ENCODE measurements around the gene SSUH2.

SSUH2 gene

GRCh38 chr3:8639659-8640000, 5.0 kb downstream of the SSUH2 start:
- no peak for DNase-seq

- DNase-seq = no peak
These were observed 5.5 kb downstream of the SSUH2 start for GRCh38 chr3:8638994-8639658.

- no peak for DNase-seq
These were observed 7.2 kb downstream of the SSUH2 start for GRCh38 chr3:8637348-8637747.

GRCh38 chr3:8635631-8636030, 9.0 kb downstream of the SSUH2 start:
- no peak for DNase-seq

- DNase-seq = no peak
These were observed 9.5 kb downstream of the SSUH2 start for GRCh38 chr3:8635125-8635524.

- no peak for DNase-seq
These were observed 12.0 kb downstream of the SSUH2 start for GRCh38 chr3:8632402-8633237.

- no peak for DNase-seq
These were observed 12.9 kb downstream of the SSUH2 start for GRCh38 chr3:8631661-8632060.

- DNase-seq = peak; percentile 80
These were observed 15.2 kb downstream of the SSUH2 start for GRCh38 chr3:8629151-8630021.

GRCh38 chr3:8627949-8628348, 16.6 kb downstream of the SSUH2 start:
- DNase-seq = no peak

- DNase-seq = no peak
These were observed 17.2 kb downstream of the SSUH2 start for GRCh38 chr3:8627201-8627940.

GRCh38 chr3:8625991-8626390, 18.6 kb downstream of the SSUH2 start:
- no peak for DNase-seq

- DNase-seq = no peak
These were observed 20.0 kb downstream of the SSUH2 start for GRCh38 chr3:8624612-8625011.

GRCh38 chr3:8623741-8624140, 20.9 kb downstream of the SSUH2 start:
- DNase-seq = no peak

GRCh38 chr3:8622873-8623691, 21.5 kb downstream of the SSUH2 start:
- DNase-seq = peak; percentile 79

GRCh38 chr3:8621872-8622271, 22.7 kb downstream of the SSUH2 start:
- no peak for DNase-seq

- no peak for DNase-seq
These were observed 23.5 kb downstream of the SSUH2 start for GRCh38 chr3:8621141-8621540.

GRCh38 chr3:8619548-8619947, 25.1 kb downstream of the SSUH2 start:
- no peak for DNase-seq

GRCh38 chr3:8618950-8619349, 25.6 kb downstream of the SSUH2 start:
- no peak for DNase-seq

- DNase-seq = no peak
These were observed 26.7 kb downstream of the SSUH2 start for GRCh38 chr3:8617921-8618320.

GRCh38 chr3:8610951-8611350, 33.6 kb downstream of the SSUH2 start:
- DNase-seq = no peak

GRCh38 chr3:8608791-8609467, 35.7 kb downstream of the SSUH2 start:
- no peak for DNase-seq

Measured in hematopoietic multipotent progenitor cell treated with erythropoietin and hydrocortisone succinate and interleukin-3 and kit ligand, for 6 days (in vitro differentiated cells).